GM19238 (cell line): ENCODE measurements around the gene ARHGEF17.

Experiments used
- DNase-seq: peaks from one replicate; pipeline ENCODE4 v3.0.0; 2011; ENCODE audit warnings: low spot score; ENCODE audit not compliant: insufficient read length

ARHGEF17 gene

DNA sequence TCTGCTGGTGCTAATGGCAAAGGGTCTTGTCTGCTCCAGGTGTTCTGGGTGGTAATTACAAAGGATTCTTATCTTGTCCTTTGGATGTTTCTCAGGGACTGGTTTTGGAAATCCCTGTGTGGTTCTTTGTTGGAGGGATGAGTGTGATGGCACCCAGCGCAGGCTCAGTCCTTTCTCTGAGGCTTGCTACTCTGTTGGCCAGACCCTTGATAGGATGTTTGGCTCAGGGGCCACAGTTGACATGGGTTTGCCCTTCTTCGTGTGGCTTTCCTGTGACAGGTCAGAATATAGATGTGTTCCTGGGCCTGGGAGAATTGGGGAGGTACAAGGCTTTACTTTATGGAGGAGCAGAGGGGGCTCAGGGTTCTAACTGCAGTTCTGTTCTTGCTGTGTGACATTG lies 4.0 kb downstream of the ARHGEF17 start:
- no peak for DNase-seq

DNA sequence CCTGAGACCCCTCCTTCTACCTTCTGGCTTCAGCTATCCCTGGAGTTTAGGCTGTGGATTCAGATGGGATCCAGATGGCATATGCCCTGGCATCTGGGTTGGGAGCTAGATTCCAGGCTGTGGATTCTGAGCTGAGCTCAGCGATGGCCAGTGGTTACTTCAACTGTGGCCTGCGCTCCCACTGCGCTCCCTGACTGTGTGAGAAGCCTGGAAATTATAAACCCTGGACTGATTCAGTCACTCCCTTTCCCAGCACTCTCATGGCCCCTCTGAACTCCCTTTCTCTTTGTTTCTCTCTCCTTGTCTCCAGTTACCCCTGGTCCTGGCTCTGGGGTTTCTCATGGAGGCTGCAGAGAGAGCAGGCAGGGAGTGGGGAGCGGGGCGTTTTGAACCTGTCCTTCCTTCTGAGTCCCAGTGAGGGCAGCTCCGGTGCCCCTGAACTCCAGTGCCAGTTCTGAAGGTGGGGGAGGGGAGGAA lies 4.8 kb downstream of the ARHGEF17 start:
- DNase-seq, result no peak

DNA sequence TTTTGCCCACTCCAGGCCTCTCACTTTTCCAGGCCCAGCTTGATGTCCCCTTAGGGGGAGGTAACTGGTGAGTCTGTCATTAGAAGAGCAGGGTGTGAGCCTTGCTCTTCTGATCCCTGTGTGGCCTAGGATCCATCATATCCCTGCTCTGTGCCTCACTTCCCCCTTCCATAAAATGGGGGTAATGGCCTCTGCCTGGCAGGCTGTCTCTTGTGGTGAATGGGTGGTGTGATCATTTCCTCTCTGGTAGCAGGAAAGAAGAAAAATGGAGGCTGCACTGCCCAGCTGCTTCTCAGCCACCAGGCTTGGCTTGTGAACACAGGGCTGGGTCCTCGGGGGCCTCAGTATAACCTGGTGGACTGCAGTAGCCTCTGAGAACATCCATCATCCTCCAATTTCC lies 5.6 kb downstream of the ARHGEF17 start:
- no peak for DNase-seq

DNA sequence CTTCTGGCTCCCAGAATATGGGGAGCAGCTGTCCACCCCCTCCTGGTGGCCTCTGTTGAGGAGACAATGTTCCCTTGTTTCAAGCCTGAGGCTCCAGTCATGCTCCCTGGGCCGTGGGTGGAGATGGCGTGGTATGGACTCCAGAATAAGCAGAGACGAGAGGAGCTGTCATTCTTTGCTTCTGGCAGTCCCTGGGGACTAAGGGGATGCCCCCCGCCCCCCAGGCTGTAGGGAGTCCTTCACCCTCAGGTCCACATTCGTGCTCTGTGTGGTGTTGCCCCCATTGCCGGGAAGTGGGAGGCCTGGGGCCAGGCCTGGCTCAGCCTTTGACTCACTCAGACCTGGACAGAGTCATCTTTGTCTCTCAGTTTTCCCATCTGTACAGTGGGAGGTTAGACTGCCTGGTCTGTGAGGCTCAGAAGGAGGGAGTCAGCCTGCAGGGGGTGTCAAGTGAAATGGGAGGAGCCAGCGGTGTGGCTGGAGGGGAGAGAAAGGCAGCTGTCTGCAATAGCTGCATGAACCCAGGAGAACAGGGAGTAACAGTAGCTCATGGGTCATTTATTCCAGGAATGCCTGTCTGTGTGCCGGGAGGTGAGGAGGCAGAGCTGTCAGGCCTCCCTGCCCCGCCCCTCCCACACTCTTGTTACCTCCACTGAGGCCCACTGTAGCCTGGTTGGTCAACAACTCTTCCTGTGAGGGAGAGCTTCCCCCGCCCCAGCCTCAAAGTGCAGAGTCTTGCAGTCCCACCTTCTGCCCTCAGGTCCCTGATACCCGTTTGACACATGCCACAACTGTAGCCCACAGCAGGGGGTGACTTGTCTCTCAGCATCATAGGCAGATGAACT lies 6.3 kb downstream of the ARHGEF17 start:
- DNase-seq, result no peak

DNA sequence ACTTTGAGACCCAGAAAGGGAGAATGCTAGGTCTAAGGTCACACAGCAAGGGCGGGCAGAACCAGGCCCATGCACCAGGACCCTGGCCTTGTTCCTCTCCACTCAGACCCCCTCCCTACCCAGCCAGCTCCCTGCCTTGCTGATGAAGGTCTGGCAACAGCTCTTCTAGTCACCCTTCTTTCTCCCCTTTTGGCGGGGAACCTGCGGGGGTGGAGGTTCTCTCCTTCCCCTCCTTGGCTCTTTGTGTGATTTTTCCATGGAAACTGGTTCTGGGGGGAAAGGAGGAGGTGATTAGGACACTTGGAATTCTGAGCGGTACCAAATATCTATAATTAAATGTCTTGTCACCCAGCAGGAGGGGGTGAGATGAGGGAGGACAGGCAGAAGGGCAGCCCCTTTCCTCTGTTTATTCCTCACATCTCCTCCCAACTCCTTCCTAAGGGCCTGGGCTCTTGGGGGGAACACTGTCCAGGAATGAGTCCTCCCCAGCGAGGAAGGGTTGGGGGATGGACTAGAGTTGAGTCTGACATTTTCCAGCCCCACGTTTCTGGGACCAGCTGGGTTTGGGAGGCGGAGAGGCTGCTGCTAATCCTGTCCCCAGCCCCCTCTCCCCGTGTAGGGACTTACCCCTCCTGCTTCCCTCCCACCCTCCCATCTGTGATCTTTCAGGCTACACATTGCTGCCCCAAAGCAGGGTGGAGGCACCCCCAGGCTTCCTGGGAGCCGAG lies 7.4 kb downstream of the ARHGEF17 start:
- DNase-seq, result no peak

DNA sequence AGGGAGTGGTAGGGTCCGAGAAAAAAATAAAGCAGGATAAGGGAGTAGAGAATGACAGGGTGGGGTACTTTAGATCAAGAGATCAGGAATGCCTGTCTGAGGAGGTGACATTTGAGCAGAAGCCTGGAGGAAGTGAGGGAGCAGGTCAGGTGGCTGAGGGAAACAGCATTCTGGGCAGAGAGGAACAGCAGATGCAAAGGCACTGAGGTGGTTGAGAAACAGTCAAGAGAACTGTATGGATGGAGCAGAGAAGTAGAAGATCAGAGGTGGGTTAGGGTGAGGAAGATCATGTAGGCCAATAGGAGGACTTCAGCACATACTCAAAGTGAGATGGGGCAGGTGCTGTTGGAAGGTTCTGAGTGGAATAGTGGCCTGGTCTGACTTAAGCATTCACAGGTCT lies 8.3 kb downstream of the ARHGEF17 start:
- DNase-seq, result no peak

DNA sequence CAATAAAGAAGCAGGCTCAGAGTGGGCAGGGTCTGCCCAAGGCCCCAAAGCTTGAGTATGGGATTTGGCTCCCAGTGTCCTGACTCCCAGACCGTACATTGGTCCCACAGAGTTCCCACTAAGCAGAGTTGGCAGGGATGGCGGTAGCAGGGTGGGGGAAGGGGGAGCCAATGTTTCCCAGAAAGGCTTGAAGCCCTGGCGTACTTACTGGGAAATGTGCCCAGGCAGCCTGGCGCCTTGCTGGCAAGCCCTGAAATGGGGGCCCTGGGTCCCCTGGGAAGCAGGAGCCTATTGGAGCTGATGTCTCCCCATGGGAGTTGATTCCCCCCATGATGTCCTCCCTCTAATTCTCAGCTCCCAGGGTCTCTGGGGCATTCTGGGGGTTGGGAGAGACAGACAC lies 9.3 kb downstream of the ARHGEF17 start:
- no peak for DNase-seq

DNA sequence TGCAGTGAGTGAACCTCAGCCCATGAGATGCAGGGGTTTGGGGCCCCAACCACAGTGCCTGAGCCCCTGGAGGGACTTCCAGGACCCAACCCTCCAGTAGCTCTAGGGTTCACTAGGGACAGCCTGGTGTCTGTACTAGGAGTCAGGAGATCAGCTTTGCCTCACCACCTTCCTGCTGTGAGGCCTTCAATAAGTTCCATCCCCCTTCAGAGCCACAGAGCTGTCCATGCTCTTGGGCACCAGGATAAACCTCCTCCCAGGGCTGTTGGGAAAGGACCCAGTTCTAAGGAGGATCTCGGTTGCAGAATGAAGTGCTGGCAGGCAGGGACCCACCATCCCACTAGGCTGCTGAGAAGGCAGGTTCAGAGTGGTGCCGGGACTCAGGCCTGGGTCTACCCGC lies 9.7 kb downstream of the ARHGEF17 start:
- DNase-seq, result no peak

DNA sequence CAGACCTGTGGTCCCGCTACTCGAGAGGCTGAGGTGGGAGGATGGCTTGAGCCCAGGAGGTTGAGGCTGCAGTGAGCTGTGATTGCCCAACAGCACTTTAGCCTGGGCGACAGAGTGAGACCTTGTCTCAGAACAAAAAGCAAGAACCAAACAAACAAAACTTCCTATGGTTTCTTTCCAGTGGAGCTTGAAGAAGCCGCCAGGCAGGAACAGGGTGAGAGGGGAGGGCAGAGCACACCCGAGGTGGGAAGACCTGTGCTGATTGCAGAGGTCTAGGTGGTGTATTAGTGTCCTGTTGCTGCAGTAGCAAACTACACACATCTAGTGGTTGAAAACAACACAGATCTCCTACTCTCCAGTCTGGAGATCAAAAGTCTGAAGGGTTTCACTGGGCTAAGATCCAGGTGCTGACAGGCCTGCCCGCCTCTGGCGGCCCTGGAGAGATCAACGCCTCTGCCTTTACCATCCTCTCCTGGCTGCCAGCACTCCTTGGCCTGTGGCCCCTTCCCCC lies 10.5 kb downstream of the ARHGEF17 start:
- no peak for DNase-seq

DNA sequence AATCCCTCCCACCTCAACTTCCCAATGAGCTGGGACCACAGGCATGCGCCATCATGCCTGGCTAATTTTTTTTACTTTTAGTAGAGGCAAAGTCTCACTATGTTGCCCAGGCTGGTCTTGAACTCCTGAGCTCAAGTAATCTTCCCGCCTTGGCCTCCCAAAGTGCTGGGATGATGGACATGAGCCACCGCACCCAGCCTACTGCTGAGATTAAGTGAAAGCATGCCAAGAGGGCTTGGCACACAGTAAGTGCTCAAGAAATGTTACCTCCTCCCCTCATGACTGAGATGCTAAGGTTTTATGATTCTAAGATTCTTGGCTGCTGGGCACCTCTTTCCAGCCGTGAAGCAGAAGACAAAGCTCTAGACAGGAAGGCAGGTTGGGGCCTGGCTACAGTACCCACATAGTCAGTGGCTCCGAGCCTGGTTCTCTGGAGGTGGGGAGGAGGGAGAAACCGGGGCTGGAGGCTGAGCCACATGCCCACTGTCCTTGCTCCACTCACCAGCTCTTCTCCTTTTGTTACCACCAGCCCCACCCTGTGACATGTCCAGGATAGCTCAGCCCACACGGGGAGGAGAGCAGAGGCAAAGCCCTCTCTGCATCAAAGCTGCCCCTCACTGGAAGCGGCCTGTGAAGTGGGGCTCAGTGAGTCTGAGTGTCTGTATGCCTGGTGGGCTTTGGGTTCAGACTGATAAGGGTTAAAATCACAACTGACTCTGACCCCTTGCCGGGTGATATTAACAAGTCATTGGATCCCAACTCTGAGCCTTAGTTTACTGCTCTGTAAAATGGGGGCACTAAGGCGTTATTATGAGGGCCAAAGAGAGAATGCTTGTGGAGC lies 12.9 kb downstream of the ARHGEF17 start:
- DNase-seq, result no peak

DNA sequence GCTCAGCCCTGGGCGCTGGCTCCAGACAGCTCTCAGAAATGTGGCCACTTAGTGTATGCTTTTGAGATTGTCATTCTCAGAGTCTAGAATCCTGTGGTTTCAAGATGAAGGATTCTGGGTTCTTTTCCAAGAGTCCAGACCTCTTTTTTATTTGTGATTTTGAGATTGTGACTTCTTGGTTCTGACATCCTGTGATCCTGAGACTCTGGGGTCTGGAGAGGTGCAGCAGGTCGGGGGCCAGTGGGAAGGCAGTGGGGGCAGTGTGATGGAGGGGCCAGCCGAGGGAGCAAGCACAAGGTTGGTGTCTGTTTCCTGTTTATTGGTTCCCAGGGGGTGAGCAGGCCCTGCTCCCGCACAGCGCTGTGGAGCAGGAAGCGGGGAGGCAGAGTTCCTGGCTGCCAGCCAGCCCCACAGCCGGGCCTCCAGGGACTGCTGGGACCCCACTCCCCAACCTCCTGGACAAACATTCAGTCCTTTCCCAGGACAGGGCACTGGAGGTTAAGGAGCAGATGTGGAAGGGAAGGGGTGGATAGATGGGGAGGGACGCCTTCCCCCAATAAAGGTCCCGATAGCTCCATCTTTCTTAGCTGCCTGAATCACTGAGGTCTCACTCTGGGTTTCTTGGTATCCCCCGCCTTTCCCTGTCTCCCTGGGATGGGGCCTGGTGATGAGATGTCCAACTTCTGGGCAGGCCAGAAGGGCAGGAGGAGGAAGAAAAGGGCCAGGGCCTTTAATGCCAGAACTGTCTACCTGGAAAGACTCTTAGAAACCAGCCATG lies 13.7 kb downstream of the ARHGEF17 start:
- DNase-seq, result no peak

DNA sequence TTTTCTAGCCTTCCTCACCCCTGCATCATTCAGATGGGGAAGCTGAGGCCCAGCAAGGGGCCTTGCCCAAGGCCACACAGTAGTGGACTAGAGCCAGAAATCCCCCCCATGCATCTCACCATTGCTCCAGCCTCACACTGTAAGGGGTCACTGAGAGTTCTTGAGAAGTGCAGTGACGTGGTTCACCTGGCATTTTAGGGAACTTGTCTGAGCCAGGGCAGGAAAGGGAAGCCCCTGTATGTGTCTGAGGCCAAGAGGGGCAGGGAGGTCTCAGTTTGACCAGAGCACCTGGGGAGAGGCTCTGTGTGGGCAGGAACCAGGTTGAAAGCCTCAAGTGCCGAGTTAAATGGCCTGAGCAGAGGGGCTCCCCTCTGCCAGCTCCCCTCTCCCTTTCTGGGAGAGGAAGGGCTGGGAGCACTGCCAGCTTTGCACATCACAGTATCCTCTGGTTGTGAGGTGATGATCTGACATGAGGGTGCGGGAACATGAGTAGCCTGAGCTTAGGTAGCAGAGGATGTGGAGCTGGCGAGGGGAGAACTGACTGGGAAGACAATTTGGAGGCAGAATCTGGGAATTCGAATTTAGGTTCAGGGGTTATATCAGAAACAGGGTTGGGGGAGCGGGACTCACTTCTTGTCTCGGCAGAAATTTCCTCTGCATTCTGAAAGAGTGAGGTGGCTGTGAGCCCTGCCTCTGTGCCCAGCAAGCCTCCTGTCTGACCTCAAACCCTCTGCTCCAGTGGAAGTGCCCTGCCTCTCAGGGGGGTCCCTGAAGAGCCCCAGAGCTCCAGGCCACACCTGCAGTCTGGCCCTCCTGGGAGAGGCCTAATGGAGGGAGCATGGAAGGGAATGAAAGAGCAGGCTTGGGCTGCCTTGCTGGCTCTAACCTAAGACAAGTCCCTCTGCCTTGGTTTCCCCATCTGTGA lies 14.6 kb downstream of the ARHGEF17 start:
- no peak for DNase-seq

DNA sequence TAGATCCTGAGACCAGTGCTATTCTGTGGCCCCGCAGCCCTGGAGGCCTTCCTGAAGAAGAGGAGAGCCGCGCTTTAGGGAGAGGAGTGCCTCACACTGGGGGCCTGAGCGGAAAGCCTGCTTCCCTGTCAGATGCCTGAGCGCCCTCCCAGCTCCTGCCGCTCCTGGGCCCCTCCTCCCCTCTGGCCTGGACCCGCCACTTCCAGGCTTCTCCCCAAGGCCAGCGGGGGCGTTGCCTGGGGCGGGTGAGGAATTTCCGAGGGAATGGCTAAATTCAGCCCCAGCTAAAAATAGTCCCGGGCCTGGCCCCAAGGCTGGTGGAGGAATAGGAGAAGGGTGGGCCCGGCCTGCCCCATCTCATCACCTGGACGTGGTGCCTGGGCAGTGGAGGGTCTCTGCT lies 15.4 kb downstream of the ARHGEF17 start:
- no peak for DNase-seq

DNA sequence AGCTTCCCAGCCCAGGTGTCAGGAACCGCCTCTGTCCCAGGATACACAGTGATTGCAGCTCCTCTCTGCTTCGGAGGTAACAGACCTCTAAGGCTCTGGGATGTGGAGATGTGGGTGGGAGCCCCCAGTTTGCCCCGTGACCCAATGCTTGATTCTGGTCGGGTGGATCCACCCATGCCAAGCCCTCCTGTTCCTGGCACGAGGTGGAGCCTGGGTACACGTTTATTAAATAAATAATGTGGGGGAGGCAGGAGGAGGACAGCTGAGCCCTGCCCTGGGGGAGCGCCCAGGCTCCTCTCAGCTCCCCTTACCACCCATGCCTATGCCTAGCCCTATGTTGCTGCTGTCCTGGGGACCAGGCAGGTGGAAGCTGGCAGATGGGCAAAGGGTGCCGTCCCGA lies 16.0 kb downstream of the ARHGEF17 start:
- DNase-seq, result no peak

DNA sequence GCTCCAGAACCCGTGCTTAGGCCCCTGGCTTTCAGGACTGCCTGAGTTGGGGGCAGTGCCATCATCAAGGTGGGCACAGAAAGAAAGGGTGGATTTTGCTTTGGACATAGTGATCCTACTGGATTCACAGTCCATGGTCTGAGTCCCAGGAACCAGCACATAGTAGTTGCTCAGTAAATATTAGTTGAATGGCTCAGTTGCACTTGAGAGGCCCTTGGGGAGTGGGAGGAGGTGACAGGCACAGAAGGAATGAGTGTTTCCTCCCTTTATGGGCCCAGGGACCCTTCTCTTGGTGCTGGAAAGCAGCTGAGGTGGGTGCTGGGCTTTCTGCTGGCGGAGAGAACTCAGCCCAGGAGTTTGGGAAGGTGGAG lies 16.6 kb downstream of the ARHGEF17 start:
- DNase-seq, result no peak

DNA sequence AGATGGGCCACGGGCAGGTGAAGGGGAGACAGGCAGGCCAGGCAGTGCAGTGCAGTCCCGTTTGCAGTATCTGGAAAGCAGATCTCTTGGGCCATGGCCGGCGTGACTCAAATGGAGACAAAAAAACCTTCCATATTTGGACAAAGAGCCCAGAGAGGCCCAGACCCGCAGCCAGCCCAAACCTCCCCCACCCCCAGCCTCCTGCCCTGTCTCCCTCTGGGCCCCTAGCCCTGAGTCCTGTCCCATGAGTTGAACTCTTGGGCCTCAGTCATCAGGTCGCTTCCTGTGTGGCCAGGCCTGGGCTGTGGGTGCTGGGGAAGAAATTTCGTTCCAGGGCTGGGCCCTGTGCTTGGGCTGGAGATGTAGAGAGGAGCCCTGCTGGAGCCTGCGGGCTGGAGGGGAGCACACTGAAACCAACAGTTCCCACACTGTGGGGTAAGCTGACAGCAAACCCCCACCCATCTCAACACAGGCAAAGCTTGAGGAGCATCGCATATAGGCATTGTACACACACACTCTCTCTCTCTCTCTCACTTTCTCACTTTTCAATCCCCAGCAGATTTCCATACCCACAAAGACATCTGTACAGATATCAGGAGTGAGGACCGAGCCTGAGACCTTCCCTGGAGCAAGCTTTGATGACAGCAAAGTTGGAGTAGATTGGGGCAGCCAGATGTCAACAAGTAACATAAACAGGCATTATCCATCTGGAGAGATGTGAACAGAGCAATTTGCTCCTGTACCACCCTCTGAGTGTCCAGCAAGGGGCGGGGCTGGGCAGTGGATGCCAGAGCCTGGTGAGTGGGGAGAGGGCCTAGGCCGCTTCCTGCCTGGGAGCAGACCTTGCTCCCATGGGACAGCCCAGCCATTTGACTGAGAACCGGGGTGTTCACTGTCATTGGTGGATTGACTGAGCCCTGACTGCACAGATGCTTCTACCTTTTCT lies 17.2 kb downstream of the ARHGEF17 start:
- peak; percentile 82 for DNase-seq

DNA sequence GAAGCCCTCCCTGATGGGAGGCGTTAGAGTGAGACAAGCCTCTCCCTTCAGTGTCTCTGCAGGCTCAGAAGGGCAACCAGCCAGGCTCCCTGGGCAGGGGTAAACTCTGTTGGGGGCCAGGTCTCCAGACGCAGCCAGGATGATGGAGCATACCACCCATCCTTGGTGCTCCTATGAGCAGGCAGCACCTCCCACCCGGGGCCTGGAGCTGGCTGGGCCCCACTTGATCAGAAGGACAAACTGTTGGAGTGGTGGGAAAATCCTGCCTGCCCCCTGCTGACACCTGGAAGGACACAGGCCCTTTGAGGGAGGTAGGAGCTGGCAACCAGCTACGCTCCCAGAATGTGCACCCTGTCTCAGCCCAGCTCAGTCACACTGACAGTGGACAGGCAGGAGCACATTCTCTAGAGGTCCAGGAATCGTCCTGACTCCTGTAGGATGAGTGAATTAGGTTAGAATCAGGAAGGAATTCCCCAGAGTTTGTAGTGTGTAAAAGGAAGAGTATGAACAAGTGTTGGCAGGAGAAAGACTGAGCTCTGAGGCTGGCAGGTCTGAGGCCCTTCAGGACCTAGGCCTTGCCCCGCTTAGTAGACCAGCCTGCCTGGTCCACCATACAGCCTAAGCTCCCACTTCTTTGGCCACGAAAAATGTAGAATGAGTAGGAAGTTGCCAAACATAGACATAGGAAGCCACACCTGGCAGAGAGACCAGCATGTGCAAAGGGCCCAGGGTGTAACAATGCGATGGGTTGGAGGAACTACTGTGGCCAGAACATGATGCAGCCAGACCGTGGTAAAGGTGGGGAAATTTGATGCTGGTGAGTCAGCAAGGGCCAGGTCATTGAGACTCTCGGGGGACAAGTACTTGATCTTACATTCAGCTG lies 19.1 kb downstream of the ARHGEF17 start:
- no peak for DNase-seq
